Right lobe of liver (tissue), 6 donors: ENCODE data around the gene CYP21A2. TPM values are rescaled to one million over a fixed set of nuclear protein-coding genes. Genes with fewer than 3 reads are reported as not detected.

Experiments
- ATAC-seq, 4 donors: fragments of 200-7000 bp; cut with Tn5 transposase; one replicate each; pipeline ENCODE4 v1.9.1; 2020; ENCODE audit warnings: mild to moderate bottlenecking in 4 of 4, moderate library complexity in 4 of 4
- DNase-seq, 3 donors: peaks; one replicate each; pipeline ENCODE4 v3.0.0-alpha.2; 2020
- H3K27ac ChIP-seq, 3 donors: fragments of 200-600 bp; one replicate each; pipeline ENCODE4 v1.8.0; 2022
- H3K27me3 ChIP-seq, 2 donors: fragments of 200-600 bp; one replicate each; pipeline ENCODE4 v1.8.0; 2022
- H3K36me3 ChIP-seq, 4 donors: fragments of 200-600 bp; sonication (generic) in 1 of 4; one replicate each; pipeline versions ENCODE4 v1.5.1 to v1.8.0; 2017 to 2022; ENCODE audit warnings: control low read depth in 1 of 4
- H3K4me1 ChIP-seq, 4 donors: fragments of 200-600 bp; sonication (generic) in 1 of 4; one replicate each; pipeline versions ENCODE4 v1.5.1 to v1.8.0; 2017 to 2022; ENCODE audit warnings: control low read depth in 1 of 4
- H3K4me3 ChIP-seq, 3 donors: fragments of 200-600 bp; one replicate each; pipeline ENCODE4 v1.8.0; 2022
- H3K9me3 ChIP-seq, 4 donors: fragments of 200-600 bp; sonication (generic) in 1 of 4; one replicate each; pipeline versions ENCODE4 v1.5.1 to v1.8.0; 2017 to 2022; ENCODE audit warnings: control low read depth in 1 of 4
- POLR2A ChIP-seq: fragments of 450-650 bp; IDR thresholded peaks from one replicate; pipeline ENCODE4 v1.6.1; 2017; ENCODE audit warnings: antibody characterized with exemption, mild to moderate bottlenecking
- WGBS: methylation state at CpG from one replicate; pipeline ENCODE4 v1.1.6; 2018; ENCODE audit warnings: low coverage, low lambda C conversion rate; ENCODE audit not compliant: insufficient coverage; ENCODE audit errors: missing lambda C conversion rate; 5-methylcytosine and 5-hydroxymethylcytosine counted together
- intact Hi-C, 2 donors: fragments of 100-400 bp; cut with DNase I; formaldehyde crosslinking; loops; one replicate each; pipeline versions ENCODE4 v1.11.2 to v1.14.1; 2022
- total RNA-seq, 6 experiments: library from RNA; depleted of rRNA in 2 of 6; stranded (reverse); fragments of >200 nt in 2 of 6; fragmentation: NEBNext Ultra II Directional in 3 of 6; extraction: Animal tissue kit (Norgen Biotek cat#: 25700) in 3 of 6; gene quantifications; one replicate each; pipeline versions ENCODE4 v1.1.0 to v1.2.4, GENCODE V29; 2016 to 2023
- TF ChIP-seq, protein P1 (sequence below), 4 donors: fragments of 200-600 bp in 3 of 4; fragments of 450-650 bp in 1 of 4; IDR thresholded peaks; one replicate each; pipeline versions ENCODE4 v1.5.1 to v1.8.0; 2016 to 2022; ENCODE audit warnings: antibody characterized with exemption in 4 of 4, mild to moderate bottlenecking in 2 of 4
- donor health status: DM: no; HTN: yes; CAD: no.
- donor health status: DM: no; HTN: no; CAD: no.
- donor health status: DM: no; HTN: no; CAD: no.
- donor health status: DM: no; HTN: yes; CAD: no.
- donor health status: DM: no; HTN: yes; CAD: no.

Gene CYP21A2
- total RNA-seq, 6 experiments from 2014 or later, result 5.7 to 60.7 (median 14.0) TPM

DNA sequence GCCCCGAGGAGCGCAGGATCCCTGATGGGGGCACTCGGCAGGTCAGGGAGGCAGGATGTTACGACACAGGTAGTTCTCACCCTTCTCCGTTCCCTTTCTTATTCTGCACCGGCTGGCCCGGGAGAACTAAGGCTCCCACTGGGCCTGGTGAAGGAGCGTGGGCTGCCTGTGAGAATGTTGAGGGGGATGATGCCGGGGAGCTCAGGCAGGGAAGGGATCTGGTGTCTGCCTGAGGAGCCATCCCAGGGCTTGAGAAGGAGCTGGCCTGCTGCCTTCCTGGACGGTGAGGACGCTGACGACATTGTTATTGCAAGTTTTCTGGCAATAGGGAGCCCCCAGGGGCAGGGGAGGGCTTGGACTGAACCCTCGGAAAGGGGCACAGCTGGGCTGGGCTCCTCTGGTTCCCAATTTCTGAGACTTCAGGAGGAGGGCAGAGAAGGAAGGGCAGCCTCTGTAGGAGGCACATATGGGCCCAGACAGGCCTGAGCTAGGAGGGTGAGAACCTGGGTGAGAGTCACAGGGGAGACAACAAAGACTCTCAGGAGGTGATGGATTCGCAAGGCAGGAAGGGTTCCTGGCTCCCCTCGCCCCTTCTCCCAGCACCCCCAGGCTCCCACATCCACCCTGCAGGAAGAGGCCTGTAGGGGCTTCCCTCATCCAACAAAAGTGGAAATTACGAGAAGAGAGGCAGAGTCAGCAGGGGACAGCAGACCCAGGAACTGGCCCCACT is 32.8 kb downstream of the CYP21A2 start:
- no peak for TF ChIP-seq POLR2A
- Histone ChIP-seq H3K27ac (no peak overlapping the region), H3K9me3 (no peaks in the 10 kb centered on the region), H3K27me3 (no peaks in the 10 kb centered on the region), H3K36me3 (no peaks in the 10 kb centered on the region), H3K4me3 (no peak overlapping the region), H3K4me1 (no peaks in the 10 kb centered on the region)
- DNase-seq, result no peak
- intact Hi-C loops, result no loop called here
- ATAC-seq, result no peak
- WGBS, result 80% methylated on average over 11 of the region's 16 CpGs

- Histone ChIP-seq H3K9me3 (no peaks in the 10 kb centered on the region), H3K4me1 (no peaks in the 10 kb centered on the region), H3K27me3 (no peaks in the 10 kb centered on the region), H3K36me3 (no peaks in the 10 kb centered on the region), H3K4me3 (no peak overlapping the region), H3K27ac (no peak overlapping the region)
- no peak for ATAC-seq
- DNase-seq, result no peak
- intact Hi-C loops, result no loop called here
- no peak for TF ChIP-seq POLR2A
- TF ChIP-seq, protein P1, sequence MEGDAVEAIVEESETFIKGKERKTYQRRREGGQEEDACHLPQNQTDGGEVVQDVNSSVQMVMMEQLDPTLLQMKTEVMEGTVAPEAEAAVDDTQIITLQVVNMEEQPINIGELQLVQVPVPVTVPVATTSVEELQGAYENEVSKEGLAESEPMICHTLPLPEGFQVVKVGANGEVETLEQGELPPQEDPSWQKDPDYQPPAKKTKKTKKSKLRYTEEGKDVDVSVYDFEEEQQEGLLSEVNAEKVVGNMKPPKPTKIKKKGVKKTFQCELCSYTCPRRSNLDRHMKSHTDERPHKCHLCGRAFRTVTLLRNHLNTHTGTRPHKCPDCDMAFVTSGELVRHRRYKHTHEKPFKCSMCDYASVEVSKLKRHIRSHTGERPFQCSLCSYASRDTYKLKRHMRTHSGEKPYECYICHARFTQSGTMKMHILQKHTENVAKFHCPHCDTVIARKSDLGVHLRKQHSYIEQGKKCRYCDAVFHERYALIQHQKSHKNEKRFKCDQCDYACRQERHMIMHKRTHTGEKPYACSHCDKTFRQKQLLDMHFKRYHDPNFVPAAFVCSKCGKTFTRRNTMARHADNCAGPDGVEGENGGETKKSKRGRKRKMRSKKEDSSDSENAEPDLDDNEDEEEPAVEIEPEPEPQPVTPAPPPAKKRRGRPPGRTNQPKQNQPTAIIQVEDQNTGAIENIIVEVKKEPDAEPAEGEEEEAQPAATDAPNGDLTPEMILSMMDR (IDR thresholded peaks at IDR 0.05), result no peak
- 61% methylated on average over 3 of the region's 3 CpGs for WGBS
These were observed 34.9 kb downstream of the CYP21A2 start for GRCh38 chr6:32073101-32073500.

- Histone ChIP-seq H3K9me3 (no peaks in the 10 kb centered on the region), H3K4me1 (no peaks in the 10 kb centered on the region), H3K4me3 (no peak overlapping the region), H3K36me3 (no peaks in the 10 kb centered on the region), H3K27ac (no peak overlapping the region), H3K27me3 (no peaks in the 10 kb centered on the region)
- intact Hi-C loops, result no loop called here
- WGBS, result 75% methylated on average over 6 of the region's 10 CpGs
- TF ChIP-seq, protein P1 (IDR thresholded peaks at IDR 0.05), result no peak
- no peak for TF ChIP-seq POLR2A
- ATAC-seq (no peak), DNase-seq (no peak)
These were observed 35.4 kb downstream of the CYP21A2 start for GRCh38 chr6:32073613-32074012.

DNA sequence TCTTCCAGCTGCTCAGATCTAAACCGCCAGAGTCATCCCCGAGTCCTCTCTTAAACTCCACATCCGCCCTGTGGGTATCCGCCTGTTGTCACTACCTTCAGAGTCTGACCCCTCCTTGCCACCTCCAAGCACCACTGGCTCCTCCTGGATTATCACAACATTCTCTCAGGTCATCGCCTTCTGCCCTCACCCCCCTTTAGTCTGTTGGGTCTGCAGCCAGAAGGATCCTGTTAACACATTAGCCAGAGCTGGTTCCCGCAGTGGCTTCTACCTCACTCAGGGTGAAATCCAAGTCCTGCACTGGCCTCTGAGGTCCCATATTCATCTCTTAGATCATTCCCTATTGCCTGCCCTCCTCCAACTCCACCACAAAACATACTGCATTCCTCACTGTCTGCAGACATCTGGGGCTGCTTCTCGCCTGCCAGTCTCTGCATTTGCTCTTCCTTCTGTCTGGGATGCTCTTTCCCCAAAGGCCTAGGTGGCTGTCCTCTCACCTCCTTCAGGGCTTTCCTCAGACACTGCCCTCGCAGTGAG is 36.8 kb downstream of the CYP21A2 start:
- no peak for TF ChIP-seq POLR2A
- TF ChIP-seq, protein P1 (IDR thresholded peaks at IDR 0.05), result no peak

DNA sequence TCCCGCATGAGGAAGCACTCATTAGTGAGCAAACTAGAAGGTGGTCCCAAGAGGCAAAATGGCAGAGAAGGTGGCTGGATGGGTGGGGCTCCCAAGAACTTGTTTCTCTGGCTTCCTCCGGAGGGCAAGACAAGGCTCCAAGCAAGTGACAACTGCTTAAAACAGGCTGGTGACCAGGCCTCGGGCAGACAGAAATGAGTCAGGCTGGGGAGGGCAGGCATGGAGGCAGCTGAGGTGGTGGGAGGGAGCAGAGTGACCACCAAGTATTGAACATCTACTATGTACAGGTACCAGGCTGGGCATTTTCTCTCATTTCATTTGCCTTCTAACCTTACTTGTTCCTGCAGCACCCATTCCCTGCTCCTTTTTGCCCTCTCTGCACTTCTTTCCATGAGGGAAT is 37.6 kb downstream of the CYP21A2 start:
- H3K4me1 ChIP-seq, result no peaks in the 10 kb centered on the region
- no peak for ATAC-seq
- no peaks in the 10 kb centered on the region for H3K27me3 ChIP-seq
- DNase-seq, result no peak
- WGBS, result 63% methylated on average over 3 of the region's 3 CpGs
- TF ChIP-seq POLR2A, result no peak
- TF ChIP-seq, protein P1 (IDR thresholded peaks at IDR 0.05), result no peak
- H3K9me3 ChIP-seq, result no peaks in the 10 kb centered on the region
- H3K36me3 ChIP-seq, result no peaks in the 10 kb centered on the region
- no peak overlapping the region for H3K4me3 ChIP-seq
- intact Hi-C loops, result no loop called here
- H3K27ac ChIP-seq, result no peak overlapping the region

More for the DNA sequence above, 36.8 kb downstream of the CYP21A2 start:
- Histone ChIP-seq H3K4me3 (no peak overlapping the region), H3K27ac (no peak overlapping the region), H3K4me1 (no peaks in the 10 kb centered on the region), H3K9me3 (no peaks in the 10 kb centered on the region), H3K27me3 (no peaks in the 10 kb centered on the region), H3K36me3 (no peaks in the 10 kb centered on the region)
- no peak for ATAC-seq
- 94% methylated on average over 8 of the region's 8 CpGs for WGBS
- no peak for DNase-seq
- intact Hi-C loops, result no loop called here
